ENCODE measurements around the gene GSTT2B. TPM values are rescaled to one million over a fixed set of nuclear protein-coding genes. Genes with fewer than 3 reads are reported as not detected.
A peak's percentile ranks its signal among the peaks of the same experiment; 100 is the strongest.
"Not testable (repeated sequence)": the region's sequence is repeated elsewhere in the genome, so short reads cannot be mapped to it uniquely, and the experiment has no call there.

The GSTT2B gene
- polyA plus RNA-seq, 1 donor, result 3.7 TPM

GRCh38 chr22:23986089-23986488 lies 25.1 kb upstream of the GSTT2B start:
- DNase-seq (ENCODE audit: low read depth), result not testable (repeated sequence)

GRCh38 chr22:23984430-23984829 lies 23.4 kb upstream of the GSTT2B start:
- DNase-seq (ENCODE audit: low read depth), result no peak

- not testable (repeated sequence) for DNase-seq (ENCODE audit: low read depth)
These were observed 19.6 kb upstream of the GSTT2B start for GRCh38 chr22:23980567-23980966.

GRCh38 chr22:23979557-23980240 lies 18.7 kb upstream of the GSTT2B start, which contains the start of gene GSTT2:
TSS of gene GSTT2 (plus strand) at chr22:23980134.
- not testable (repeated sequence) for DNase-seq (ENCODE audit: low read depth)

DNA sequence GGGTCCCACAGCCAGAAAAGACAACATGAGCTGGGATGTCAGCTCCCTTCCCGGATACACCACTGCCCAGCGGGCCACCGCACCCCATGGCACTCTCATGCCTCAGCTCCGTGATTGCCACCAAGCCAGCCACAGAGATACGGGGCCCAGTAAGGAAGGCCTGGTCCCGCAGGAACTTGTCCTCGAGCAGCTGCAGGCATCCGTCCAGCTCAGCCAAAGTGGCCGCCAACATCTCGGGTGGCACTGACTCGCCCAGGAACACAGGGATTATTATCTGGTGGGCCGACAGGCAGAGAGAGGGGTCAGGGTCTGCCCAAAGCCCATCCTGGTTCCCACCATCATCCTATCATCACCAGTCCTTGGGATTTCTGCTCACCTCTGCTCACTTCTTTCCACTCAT lies 16.3 kb upstream of the GSTT2B start:
- DNase-seq (ENCODE audit: low read depth), result not testable (repeated sequence)

GRCh38 chr22:23974836-23975352 lies 13.9 kb upstream of the GSTT2B start:
- not testable (repeated sequence) for DNase-seq (ENCODE audit: low read depth)

- not testable (repeated sequence) for DNase-seq (ENCODE audit: low read depth)
These were observed 13.3 kb upstream of the GSTT2B start, which contains the start of gene DDT for GRCh38 chr22:23974345-23974744. TSS of gene DDT (minus strand) at chr22:23974441. CDS start at chr22:23974414, 27 bp downstream.

- not testable (repeated sequence) for DNase-seq (ENCODE audit: low read depth)
These were observed 10.9 kb upstream of the GSTT2B start for GRCh38 chr22:23971927-23972326.

- no peak for DNase-seq (ENCODE audit: low read depth)
These were observed 10.0 kb upstream of the GSTT2B start for GRCh38 chr22:23970816-23971486.

DNA sequence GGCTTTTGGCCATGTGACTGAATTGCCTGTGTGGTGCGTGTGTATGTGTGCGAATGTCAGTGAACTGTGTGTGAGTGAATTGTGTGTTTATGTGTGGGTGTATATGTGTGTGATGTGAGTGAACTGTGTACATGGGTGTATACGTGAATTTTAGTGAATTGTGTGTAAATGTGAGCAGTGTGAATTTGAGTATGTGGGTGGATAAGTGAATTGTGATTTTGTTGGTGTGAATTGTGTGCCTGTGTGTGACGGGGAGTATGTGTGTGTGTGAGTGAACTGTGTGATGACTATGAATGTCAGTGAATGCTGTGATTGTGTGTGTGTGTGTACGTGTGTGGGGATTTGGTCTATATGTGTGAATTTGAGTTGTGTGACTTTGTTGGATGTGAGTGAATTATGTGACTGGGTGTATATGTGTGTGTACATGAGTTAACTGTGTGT lies 9.2 kb upstream of the GSTT2B start:
- no peak for DNase-seq (ENCODE audit: low read depth)

GRCh38 chr22:23969071-23969470 lies 8.1 kb upstream of the GSTT2B start:
- no peak for DNase-seq (ENCODE audit: low read depth)

GRCh38 chr22:23966568-23966967 lies 5.6 kb upstream of the GSTT2B start, which contains the start of gene DDTL:
TSS of gene DDTL (plus strand) at chr22:23966888. CDS start at chr22:23966915, 27 bp downstream.
- not testable (repeated sequence) for DNase-seq (ENCODE audit: low read depth)

GRCh38 chr22:23966094-23966493 lies 5.1 kb upstream of the GSTT2B start:
- not testable (repeated sequence) for DNase-seq (ENCODE audit: low read depth)

DNA sequence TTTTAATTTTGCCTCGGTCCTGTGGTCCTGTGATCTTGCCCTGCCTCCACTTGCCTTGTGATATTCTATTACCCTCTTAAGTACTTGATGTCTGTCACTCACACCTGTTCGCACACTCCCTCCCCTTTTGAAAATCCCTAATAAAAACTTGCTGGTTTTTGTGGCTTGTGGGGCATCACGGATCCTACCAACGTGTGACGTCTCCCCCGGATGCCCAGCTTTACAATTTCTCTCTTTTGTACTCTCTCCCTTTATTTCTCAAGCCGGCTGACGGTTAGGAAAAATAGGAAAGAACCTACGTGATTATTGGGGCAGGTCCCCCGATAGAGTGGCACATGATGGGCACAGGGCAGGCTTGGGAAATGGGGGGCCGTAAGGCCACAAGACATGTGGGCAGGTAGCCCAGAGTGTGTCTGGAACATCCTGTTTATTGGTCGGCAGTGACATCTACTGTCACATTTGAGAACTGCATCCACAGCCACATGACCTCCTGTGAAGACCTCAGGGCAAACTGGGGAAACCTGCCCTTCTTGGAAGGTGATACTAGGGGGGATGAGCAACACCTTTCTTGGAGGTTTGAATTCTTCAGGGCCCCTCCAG lies 4.6 kb downstream of the GSTT2B start:
- DNase-seq (ENCODE audit: low read depth), result peak; percentile 50

GRCh38 chr22:23955886-23956285 lies 5.1 kb downstream of the GSTT2B start:
- not testable (repeated sequence) for DNase-seq (ENCODE audit: low read depth)

GRCh38 chr22:23954991-23955305 lies 6.0 kb downstream of the GSTT2B start:
- not testable (repeated sequence) for DNase-seq (ENCODE audit: low read depth)

DNA sequence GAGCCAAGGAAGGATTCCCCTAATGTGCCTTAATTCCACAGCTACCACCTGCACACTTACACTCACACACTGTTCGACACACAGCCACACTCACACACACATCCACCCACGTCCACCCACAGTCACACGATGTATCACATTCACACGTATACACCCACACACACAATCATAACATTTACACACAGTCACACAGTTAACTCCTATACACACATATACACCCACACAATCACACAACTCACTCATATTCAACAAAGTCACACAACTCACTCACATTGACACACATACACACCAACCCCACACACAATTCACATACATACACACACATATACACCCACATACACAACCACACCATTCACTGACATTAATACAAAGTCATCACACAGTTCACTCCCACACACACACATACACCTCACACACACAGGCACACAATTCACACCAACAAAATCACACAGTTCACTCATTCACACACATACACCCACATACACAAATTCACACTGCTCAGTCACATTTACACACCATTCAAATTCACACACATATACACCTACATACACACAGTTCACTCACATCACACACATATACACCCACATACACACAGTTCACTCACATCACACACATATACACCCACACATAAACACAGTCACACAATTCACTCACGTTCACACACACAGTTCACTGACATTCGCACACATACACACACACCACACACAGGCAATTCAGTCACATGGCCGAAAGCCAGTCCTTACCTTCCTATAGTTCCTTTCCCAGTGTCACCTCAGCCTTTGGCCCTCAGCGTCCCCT lies 6.6 kb downstream of the GSTT2B start:
- DNase-seq (ENCODE audit: low read depth), result not testable (repeated sequence)

- DNase-seq (ENCODE audit: low read depth), result not testable (repeated sequence)
These were observed 7.5 kb downstream of the GSTT2B start for GRCh38 chr22:23953485-23953884.

DNA sequence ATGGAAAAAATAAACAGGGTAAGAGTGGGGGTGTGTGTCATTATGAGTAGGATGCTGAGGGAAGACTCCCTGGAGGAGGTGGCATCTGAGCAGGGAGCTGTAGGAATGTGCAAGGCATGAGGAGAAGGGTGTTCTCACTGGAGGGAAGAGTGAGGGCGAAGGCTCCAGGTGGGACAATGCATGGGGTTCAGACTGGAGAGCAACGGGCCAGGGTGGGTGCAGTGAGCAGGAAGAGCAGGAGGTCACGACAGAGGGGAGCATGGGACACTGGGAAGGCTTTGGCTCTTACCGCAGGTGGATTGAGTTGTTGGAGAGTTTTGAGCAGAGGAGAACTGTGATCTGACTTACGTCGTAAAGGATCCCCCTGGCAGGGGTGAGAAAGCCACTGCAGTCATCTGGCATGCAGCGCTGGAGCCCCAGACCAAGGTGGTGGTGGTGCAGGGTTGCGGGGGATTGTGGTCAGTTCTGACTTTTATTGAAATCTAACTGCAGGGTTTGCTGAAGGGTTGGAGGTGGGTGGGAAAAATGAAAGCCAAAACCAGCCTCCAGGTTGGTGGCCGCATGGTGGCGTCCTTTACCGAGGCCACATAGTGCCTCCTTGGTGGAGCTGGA lies 8.1 kb downstream of the GSTT2B start:
- DNase-seq (ENCODE audit: low read depth), result not testable (repeated sequence)

GRCh38 chr22:23951383-23951782 lies 9.6 kb downstream of the GSTT2B start:
- not testable (repeated sequence) for DNase-seq (ENCODE audit: low read depth)

- DNase-seq (ENCODE audit: low read depth), result not testable (repeated sequence)
These were observed 11.2 kb downstream of the GSTT2B start for GRCh38 chr22:23949764-23950163.
